PC-3 (cell line): Measurements from ENCODE around the gene SLC6A18. TPM values are rescaled to one million over a fixed set of nuclear protein-coding genes. Genes with fewer than 3 reads are reported as not detected.

ENCODE experiments used
- ATAC-seq: fragments of 200-7000 bp; cut with Tn5 transposase; 2 replicates; pipeline ENCODE4 v1.9.1; 2020; ENCODE audit warnings: mild to moderate bottlenecking, moderate library complexity
- BruUV-seq: library from RNA; stranded (reverse); fragments of 400-500 nt; replicated peaks from 2 replicates; lab custom pipeline; 2021; lab: Mats Ljungman, UMichigan
- CTCF ChIA-PET: fragments of 300-600 bp; sonication (Branson Sonifier 250); formaldehyde crosslinking; loops from one replicate; lab custom pipeline; 2022; ENCODE audit warnings: antibody characterized with exemption; lab: Charles Lee
- POLR2A ChIA-PET: fragments of 300-600 bp; sonication (Branson Sonifier 250); formaldehyde crosslinking; loops from one replicate; lab custom pipeline; 2022; ENCODE audit warnings: antibody characterized with exemption; ENCODE audit not compliant: unreplicated experiment; lab: Charles Lee
- DNase-seq: peaks from one replicate; pipeline ENCODE4 v3.0.0-alpha.2; 2015
- H2AFZ ChIP-seq: fragments of 300-600 bp; sonication (generic); 2 replicates; pipeline ENCODE4 v1.6.0; 2016; ENCODE audit warnings: antibody characterized with exemption, low read length
- H3F3A ChIP-seq: fragments of 300-600 bp; sonication (generic); one replicate; pipeline ENCODE4 v1.6.0; 2017; ENCODE audit warnings: antibody characterized with exemption, low read length, control low read depth, mild to moderate bottlenecking; ENCODE audit not compliant: unreplicated experiment
- H3K27ac ChIP-seq: fragments of 300-600 bp; sonication (generic); 2 replicates; pipeline ENCODE4 v1.5.1; 2016; ENCODE audit warnings: mild to moderate bottlenecking, low read length
- H3K27me3 ChIP-seq: fragments of 300-600 bp; sonication (generic); 2 replicates; pipeline ENCODE4 v1.6.1; 2016; ENCODE audit warnings: low read length, mixed read lengths
- H3K36me3 ChIP-seq: fragments of 300-600 bp; sonication (generic); 2 replicates; pipeline ENCODE4 v1.6.1; 2016; ENCODE audit warnings: low read depth, mixed run types, low read length, mixed read lengths
- H3K4me1 ChIP-seq: fragments of 300-600 bp; sonication (generic); 2 replicates; pipeline ENCODE4 v1.5.1; 2016; ENCODE audit warnings: low read length; ENCODE audit not compliant: insufficient read depth
- H3K4me2 ChIP-seq: fragments of 300-600 bp; sonication (generic); 2 replicates; pipeline ENCODE4 v1.6.0; 2016; ENCODE audit warnings: low read length
- H3K4me3 ChIP-seq: fragments of 300-600 bp; sonication (generic); 2 replicates; pipeline ENCODE4 v1.5.1; 2016; ENCODE audit warnings: mild to moderate bottlenecking, low read length, mixed read lengths
- H3K79me2 ChIP-seq: fragments of 300-600 bp; sonication (generic); 2 replicates; pipeline ENCODE4 v1.6.1; 2017; ENCODE audit warnings: low read length, mixed read lengths
- H3K9ac ChIP-seq: fragments of 300-600 bp; sonication (generic); 2 replicates; pipeline ENCODE4 v1.6.0; 2016; ENCODE audit warnings: mild to moderate bottlenecking, low read length
- H3K9me2 ChIP-seq: fragments of 300-600 bp; sonication (generic); replicated peaks from 2 replicates; pipeline ENCODE4 v1.6.1; 2016; ENCODE audit warnings: mixed run types, low read length, mixed read lengths
- H3K9me3 ChIP-seq: fragments of 300-600 bp; sonication (generic); 2 replicates; pipeline ENCODE4 v1.6.1; 2016; ENCODE audit warnings: low read length, mixed read lengths
- H4K20me1 ChIP-seq: fragments of 300-600 bp; sonication (generic); 2 replicates; pipeline ENCODE4 v1.6.1; 2016; ENCODE audit warnings: low read length, mixed read lengths
- CTCF ChIP-seq: fragments of 300-600 bp; sonication (generic); conservative IDR thresholded peaks from 2 replicates; pipeline ENCODE4 v1.5.1; 2017; ENCODE audit warnings: antibody characterized with exemption, low read depth, mild to moderate bottlenecking, low read length
- EZH2 ChIP-seq: fragments of 300-600 bp; sonication (generic); IDR thresholded peaks from one replicate; pipeline ENCODE4 v1.6.1; 2017; ENCODE audit warnings: antibody characterized with exemption, mild to moderate bottlenecking, low read length; ENCODE audit not compliant: unreplicated experiment
- EZH2phosphoT487 ChIP-seq: fragments of 300-600 bp; sonication (generic); IDR thresholded peaks from 2 replicates; pipeline ENCODE4 v1.6.1; 2018; ENCODE audit warnings: mild to moderate bottlenecking, antibody characterized with exemption, low read length, borderline replicate concordance
- intact Hi-C: fragments of 100-400 bp; cut with micrococcal nuclease; formaldehyde crosslinking; loops from 2 replicates; pipeline ENCODE4 v1.9.0; 2023
- total RNA-seq: library from RNA; depleted of rRNA; stranded (reverse); fragments of >200 nt; gene quantifications from 2 replicates; pipeline ENCODE4 v1.2.3, GENCODE V29; 2014

Gene SLC6A18
- total RNA-seq, 1 experiment from 2014 or later = not detected

- H3K4me2 ChIP-seq = no peak overlapping the region
- DNase-seq (no peak), ATAC-seq (no peak)
- no peaks in the 10 kb centered on the region for H3K9me2 ChIP-seq
- no peak overlapping the region for H3K27ac ChIP-seq
- no peak for TF ChIP-seq EZH2
- no peak for TF ChIP-seq CTCF
- TF ChIP-seq EZH2phosphoT487 = no peak
- H3K4me1 ChIP-seq = peaks cover 13% of the 10 kb centered on the region
- H4K20me1 ChIP-seq = peaks cover 5% of the 10 kb centered on the region; the same call in 1 of the 2 replicates
- H3K9me3 ChIP-seq = no peaks in the 10 kb centered on the region
- BruUV-seq = no TSS peak
- no peaks in the 10 kb centered on the region for H3F3A ChIP-seq
- H3K27me3 ChIP-seq = peaks cover 7% of the 10 kb centered on the region
- H3K4me3 ChIP-seq = no peak overlapping the region
- no peak overlapping the region for H3K9ac ChIP-seq
- intact Hi-C loops = no loop called here
- no peak overlapping the region for H2AFZ ChIP-seq
- ChIA-PET POLR2A (no interaction called here), CTCF (no interaction called here)
- H3K36me3 ChIP-seq = no peaks in the 10 kb centered on the region
- H3K79me2 ChIP-seq = no peaks in the 10 kb centered on the region
These were observed 1.9 kb upstream of the SLC6A18 start for GRCh38 chr5:1223278-1223670.

GRCh38 chr5:1224631-1225030 lies 550 bp upstream of the SLC6A18 start:
- H3K4me3 ChIP-seq = no peak overlapping the region
- H3K9ac ChIP-seq = no peak overlapping the region
- peaks cover 13% of the 10 kb centered on the region for H3K4me1 ChIP-seq
- no peak overlapping the region for H2AFZ ChIP-seq
- no peaks in the 10 kb centered on the region for H3F3A ChIP-seq
- ChIA-PET CTCF (no interaction called here), POLR2A (no interaction called here)
- intact Hi-C loops = loop anchor here (5.0 kb wide), 1 partner anchor 123 kb away; the partner anchor contains the start of gene CLPTM1L
- BruUV-seq = no TSS peak
- H3K9me2 ChIP-seq = no peaks in the 10 kb centered on the region
- no peaks in the 10 kb centered on the region for H3K9me3 ChIP-seq
- no peaks in the 10 kb centered on the region for H3K79me2 ChIP-seq
- no peak overlapping the region for H3K4me2 ChIP-seq
- no peaks in the 10 kb centered on the region for H3K36me3 ChIP-seq
- TF ChIP-seq EZH2 (no peak), CTCF (no peak), EZH2phosphoT487 (no peak)
- ATAC-seq (no peak), DNase-seq (no peak)
- H4K20me1 ChIP-seq = peaks cover 9% of the 10 kb centered on the region; the same call in 1 of the 2 replicates
- H3K27me3 ChIP-seq = peaks cover 7% of the 10 kb centered on the region
- H3K27ac ChIP-seq = no peak overlapping the region

GRCh38 chr5:1226231-1226630 lies 1.1 kb downstream of the SLC6A18 start:
- H3K4me2 ChIP-seq = no peak overlapping the region
- no peak for DNase-seq
- no peaks in the 10 kb centered on the region for H3K79me2 ChIP-seq
- no peak overlapping the region for H2AFZ ChIP-seq
- H3F3A ChIP-seq = no peaks in the 10 kb centered on the region
- H3K9me3 ChIP-seq = no peaks in the 10 kb centered on the region
- TF ChIP-seq EZH2 = no peak
- no peak for TF ChIP-seq CTCF
- TF ChIP-seq EZH2phosphoT487 = no peak
- no peaks in the 10 kb centered on the region for H3K36me3 ChIP-seq
- no peak for ATAC-seq
- intact Hi-C loops = loop anchor here (5.0 kb wide), 1 partner anchor 121 kb away; the partner anchor contains the start of gene CLPTM1L
- H3K4me3 ChIP-seq = no peak overlapping the region
- peaks cover 9% of the 10 kb centered on the region; the same call in 1 of the 2 replicates for H4K20me1 ChIP-seq
- H3K27me3 ChIP-seq = peaks cover 7% of the 10 kb centered on the region; the same call in 1 of the 2 replicates
- H3K27ac ChIP-seq = no peak overlapping the region
- no TSS peak for BruUV-seq
- H3K9me2 ChIP-seq = no peaks in the 10 kb centered on the region
- ChIA-PET CTCF (no interaction called here), POLR2A (no interaction called here)
- peaks cover 13% of the 10 kb centered on the region for H3K4me1 ChIP-seq
- no peak overlapping the region for H3K9ac ChIP-seq
